GM18511 (cell line): ENCODE results near the gene DAW1.
"Not testable (repeated sequence)": the region's sequence is repeated elsewhere in the genome, so short reads cannot be mapped to it uniquely, and the experiment has no call there.

ENCODE experiments used
- ATAC-seq: cut with Tn5 transposase; IDR thresholded peaks from one replicate; pipeline ENCODE4 v1.9.1; 2021; ENCODE audit warnings: mild to moderate bottlenecking, moderate library complexity; ENCODE audit not compliant: unreplicated experiment

DAW1 gene

GRCh38 chr2:227908266-227909054 lies 37.0 kb downstream of the DAW1 start:
- ATAC-seq = no peak

- no peak for ATAC-seq
Measured at GRCh38 chr2:227914362-227914761, 42.9 kb downstream of the DAW1 start.

GRCh38 chr2:227921648-227922047 lies 50.2 kb downstream of the DAW1 start:
- ATAC-seq = no peak

GRCh38 chr2:227932001-227932400 lies 60.6 kb downstream of the DAW1 start:
- ATAC-seq = no peak

- no peak for ATAC-seq
Measured at GRCh38 chr2:227932403-227932802, 61.0 kb downstream of the DAW1 start.

GRCh38 chr2:227933884-227934283 lies 62.5 kb downstream of the DAW1 start:
- no peak for ATAC-seq

GRCh38 chr2:227936249-227936648 lies 64.8 kb downstream of the DAW1 start:
- not testable (repeated sequence) for ATAC-seq

GRCh38 chr2:227939271-227940027 lies 68.0 kb downstream of the DAW1 start:
- no peak for ATAC-seq

- ATAC-seq = peak; percentile 67
Measured at GRCh38 chr2:227942021-227942420, 70.6 kb downstream of the DAW1 start.

GRCh38 chr2:227942965-227943364 lies 71.5 kb downstream of the DAW1 start:
- ATAC-seq = no peak

GRCh38 chr2:227960317-227960716 lies 88.9 kb downstream of the DAW1 start:
- ATAC-seq = no peak

- ATAC-seq = no peak
Measured at GRCh38 chr2:227971619-227972230, 100.3 kb downstream of the DAW1 start.

GRCh38 chr2:227973241-227973640 lies 101.8 kb downstream of the DAW1 start:
- no peak for ATAC-seq
